ENCODE results near the gene FBXO10.

FBXO10 gene

GRCh38 chr9:37539634-37540033, 36.5 kb downstream of the FBXO10 start:
- Histone ChIP-seq H3K36me3 (ENCODE audit: control insufficient read depth, insufficient read depth, low read length) (peaks cover 16% of the 10 kb centered on the region), H3K27me3 (replicated peaks; ENCODE audit: control insufficient read depth, insufficient read depth, low read length) (no peaks in the 10 kb centered on the region), H3K4me3 (replicated peaks; ENCODE audit: low read depth, low read length) (no peak overlapping the region)
- no peak for TF ChIP-seq CTCF (IDR thresholded peaks at IDR 0.05; ENCODE audit: insufficient read depth, low read length, poor library complexity, severe bottlenecking)
- no peak for DNase-seq (ENCODE audit: extremely low read depth, insufficient read length)

- Histone ChIP-seq H3K4me3 (replicated peaks; ENCODE audit: low read depth, low read length) (no peak overlapping the region), H3K36me3 (ENCODE audit: control insufficient read depth, insufficient read depth, low read length) (peaks cover 16% of the 10 kb centered on the region), H3K27me3 (replicated peaks; ENCODE audit: control insufficient read depth, insufficient read depth, low read length) (no peaks in the 10 kb centered on the region)
- no peak for TF ChIP-seq CTCF (IDR thresholded peaks at IDR 0.05; ENCODE audit: insufficient read depth, low read length, poor library complexity, severe bottlenecking)
- DNase-seq (ENCODE audit: extremely low read depth, insufficient read length) = no peak
Measured at GRCh38 chr9:37538099-37538498, 38.1 kb downstream of the FBXO10 start.

GRCh38 chr9:37534901-37535300, 41.3 kb downstream of the FBXO10 start:
- peaks cover 13% of the 10 kb centered on the region for H3K36me3 ChIP-seq (ENCODE audit: control insufficient read depth, insufficient read depth, low read length)
- H3K4me3 ChIP-seq (replicated peaks; ENCODE audit: low read depth, low read length) = no peak overlapping the region
- no peak for DNase-seq (ENCODE audit: extremely low read depth, insufficient read length)
- no peaks in the 10 kb centered on the region for H3K27me3 ChIP-seq (replicated peaks; ENCODE audit: control insufficient read depth, insufficient read depth, low read length)
- no peak for TF ChIP-seq CTCF (IDR thresholded peaks at IDR 0.05; ENCODE audit: insufficient read depth, low read length, poor library complexity, severe bottlenecking)

- Histone ChIP-seq H3K27me3 (replicated peaks; ENCODE audit: control insufficient read depth, insufficient read depth, low read length) (no peaks in the 10 kb centered on the region), H3K36me3 (ENCODE audit: control insufficient read depth, insufficient read depth, low read length) (peaks cover 13% of the 10 kb centered on the region), H3K4me3 (replicated peaks; ENCODE audit: low read depth, low read length) (no peak overlapping the region)
- no peak for DNase-seq (ENCODE audit: extremely low read depth, insufficient read length)
- TF ChIP-seq CTCF (IDR thresholded peaks at IDR 0.05; ENCODE audit: insufficient read depth, low read length, poor library complexity, severe bottlenecking) = no peak
Measured at GRCh38 chr9:37534412-37534811, 41.8 kb downstream of the FBXO10 start.

GRCh38 chr9:37531699-37532098, 44.5 kb downstream of the FBXO10 start:
- Histone ChIP-seq H3K36me3 (ENCODE audit: control insufficient read depth, insufficient read depth, low read length) (no peaks in the 10 kb centered on the region), H3K4me3 (replicated peaks; ENCODE audit: low read depth, low read length) (peak overlapping the region; percentile 48), H3K27me3 (replicated peaks; ENCODE audit: control insufficient read depth, insufficient read depth, low read length) (no peaks in the 10 kb centered on the region)
- TF ChIP-seq CTCF (IDR thresholded peaks at IDR 0.05; ENCODE audit: insufficient read depth, low read length, poor library complexity, severe bottlenecking) = no peak
- no peak for DNase-seq (ENCODE audit: extremely low read depth, insufficient read length)
